ENCODE data around the gene NUP188. TPM values are rescaled to one million over a fixed set of nuclear protein-coding genes. Genes with fewer than 3 reads are reported as not detected.
A peak's percentile ranks its signal among the peaks of the same experiment; 100 is the strongest.

NUP188 gene
- total and polyA plus RNA-seq, 10 donors: 11.0 to 72.5 (median 49.7) TPM

GRCh38 chr9:128987805-128988204 lies 40.3 kb downstream of the NUP188 start:
- intact Hi-C loops (cut with DNase I; ENCODE audit: low total_unique reads): no loop called here
- no peak for TF ChIP-seq CTCF (IDR thresholded peaks at IDR 0.05 in 8 of 11, conservative IDR thresholded peaks at IDR 0.05 in 3 of 11)
- TF ChIP-seq POLR2A (IDR thresholded peaks at IDR 0.05): no peak
- TF ChIP-seq POLR2AphosphoS5 (IDR thresholded peaks at IDR 0.05): no peak
- DNase-seq: no peak
- 96 to 99% (median 96%) methylated on average over 5 of the region's 5 CpGs for WGBS, 5 donors
- Histone ChIP-seq H3K9me3 (no peaks in the 10 kb centered on the region), H3K4me1 (no peaks in the 10 kb centered on the region), H3K4me3 (no peak overlapping the region), H3K36me3 (peaks cover 14 to 100% (median 97%) of the 10 kb centered on the region in 6 donors), H3K27me3 (replicated peaks in 1 of 7) (no peaks in the 10 kb centered on the region), H3K27ac (no peak overlapping the region)

- no peaks in the 10 kb centered on the region for H3K27me3 ChIP-seq (replicated peaks in 1 of 7)
Measured at GRCh38 chr9:128992995-128993394, 45.5 kb downstream of the NUP188 start.

GRCh38 chr9:128995791-128996190 lies 48.3 kb downstream of the NUP188 start:
- Histone ChIP-seq H3K4me3 (no peak overlapping the region), H3K9me3 (no peaks in the 10 kb centered on the region), H3K4me1 (peaks cover 0 to 4% (median 0%) of the 10 kb centered on the region in 6 donors), H3K27me3 (replicated peaks in 1 of 7) (no peaks in the 10 kb centered on the region), H3K36me3 (peaks cover 0 to 100% (median 99%) of the 10 kb centered on the region in 6 donors), H3K27ac (no peak overlapping the region)
- TF ChIP-seq CTCF (IDR thresholded peaks at IDR 0.05 in 8 of 11, conservative IDR thresholded peaks at IDR 0.05 in 3 of 11) (no peak), POLR2AphosphoS5 (IDR thresholded peaks at IDR 0.05) (no peak), POLR2A (IDR thresholded peaks at IDR 0.05) (no peak)
- intact Hi-C loops (cut with DNase I; ENCODE audit: low total_unique reads): no loop called here
- DNase-seq: peak; percentile 2
- WGBS, 5 donors: 84 to 97% (median 92%) methylated on average over 5 of the region's 5 CpGs

More at GRCh38 chr9:128992995-128993394, 45.5 kb downstream of the NUP188 start:
- no peaks in the 10 kb centered on the region for H3K9me3 ChIP-seq
- no peaks in the 10 kb centered on the region for H3K4me1 ChIP-seq
- H3K36me3 ChIP-seq: peaks cover under 1 to 100% (median 99%) of the 10 kb centered on the region in 6 donors
- no peak overlapping the region for H3K27ac ChIP-seq
- no peak overlapping the region for H3K4me3 ChIP-seq
- WGBS, 5 donors: 79 to 90% (median 85%) methylated on average over 7 of the region's 7 CpGs
- intact Hi-C loops (cut with DNase I; ENCODE audit: low total_unique reads): no loop called here
- peak in 1 of 11 experiments; percentile 18 for TF ChIP-seq CTCF (IDR thresholded peaks at IDR 0.05 in 8 of 11, conservative IDR thresholded peaks at IDR 0.05 in 3 of 11)
- no peak for TF ChIP-seq POLR2AphosphoS5 (IDR thresholded peaks at IDR 0.05)
- DNase-seq: no peak

- peaks cover 0 to 4% (median 0%) of the 10 kb centered on the region in 6 donors for H3K4me1 ChIP-seq
- no peak overlapping the region for H3K27ac ChIP-seq
- H3K27me3 ChIP-seq (replicated peaks in 1 of 7): no peaks in the 10 kb centered on the region
- intact Hi-C loops (cut with DNase I; ENCODE audit: low total_unique reads): no loop called here
- TF ChIP-seq CTCF (IDR thresholded peaks at IDR 0.05 in 8 of 11, conservative IDR thresholded peaks at IDR 0.05 in 3 of 11) (no peak), POLR2AphosphoS5 (IDR thresholded peaks at IDR 0.05) (no peak), POLR2A (IDR thresholded peaks at IDR 0.05) (no peak)
- no peaks in the 10 kb centered on the region for H3K9me3 ChIP-seq
- no peak overlapping the region for H3K4me3 ChIP-seq
- H3K36me3 ChIP-seq: peaks cover 0 to 100% (median 99%) of the 10 kb centered on the region in 6 donors
- WGBS, 5 donors: 90 to 98% (median 93%) methylated on average over 5 to 6 of the region's 6 CpGs
- no peak for DNase-seq
Measured at GRCh38 chr9:128998462-128998861, 51.0 kb downstream of the NUP188 start.
